Loucy (cell line): ENCODE results near the gene ARRDC2.

Source experiments
- H2AFZ ChIP-seq: fragments of 200-600 bp; sonication (generic); 2 replicates; pipeline ENCODE4 v1.6.0; 2016; ENCODE audit warnings: antibody characterized with exemption, mild to moderate bottlenecking, low read length, moderate library complexity
- H3F3A ChIP-seq: fragments of 200-600 bp; 2 replicates; pipeline ENCODE4 v1.6.0; 2016; ENCODE audit warnings: antibody characterized with exemption, low read depth, mild to moderate bottlenecking
- H3K27me3 ChIP-seq: fragments of 200-600 bp; sonication (generic); 2 replicates; pipeline ENCODE4 v1.6.1; 2014; ENCODE audit warnings: low read length, mild to moderate bottlenecking; ENCODE audit not compliant: insufficient read depth, poor library complexity, severe bottlenecking
- H3K36me3 ChIP-seq: fragments of 200-600 bp; sonication (generic); 2 replicates; pipeline ENCODE4 v1.6.1; 2016; ENCODE audit warnings: low read length; ENCODE audit not compliant: insufficient read depth
- H3K4me1 ChIP-seq: fragments of 200-600 bp; sonication (generic); 2 replicates; pipeline ENCODE4 v1.5.1; 2014; ENCODE audit warnings: low read length, mild to moderate bottlenecking; ENCODE audit not compliant: insufficient read depth, poor library complexity, severe bottlenecking
- H3K4me2 ChIP-seq: fragments of 200-600 bp; sonication (generic); 2 replicates; pipeline ENCODE4 v1.6.0; 2014; ENCODE audit warnings: antibody characterized with exemption, low read length, low read depth, mild to moderate bottlenecking; ENCODE audit not compliant: poor library complexity, severe bottlenecking
- H3K4me3 ChIP-seq: fragments of 200-600 bp; sonication (generic); 2 replicates; pipeline ENCODE4 v1.5.1; 2014; ENCODE audit warnings: low read length, mild to moderate bottlenecking, mixed read lengths; ENCODE audit not compliant: poor library complexity, severe bottlenecking
- H3K79me2 ChIP-seq: fragments of 200-600 bp; sonication (generic); 2 replicates; pipeline ENCODE4 v1.6.1; 2014; ENCODE audit warnings: low read length; ENCODE audit not compliant: insufficient read depth
- H3K9ac ChIP-seq: fragments of 200-600 bp; sonication (generic); 2 replicates; pipeline ENCODE4 v1.6.0; 2014; ENCODE audit warnings: mild to moderate bottlenecking, low read depth, low read length, moderate library complexity; ENCODE audit not compliant: poor library complexity, severe bottlenecking
- H3K9me2 ChIP-seq: fragments of 200-600 bp; sonication (generic); replicated peaks from 2 replicates; pipeline ENCODE4 v1.6.1; 2016; ENCODE audit warnings: low read depth, low read length, mixed read lengths
- H3K9me3 ChIP-seq: fragments of 200-600 bp; sonication (generic); 2 replicates; pipeline ENCODE4 v1.6.1; 2014; ENCODE audit warnings: mild to moderate bottlenecking, antibody characterized with exemption, low read length, low read depth; ENCODE audit not compliant: insufficient read depth
- H4K20me1 ChIP-seq: fragments of 200-600 bp; sonication (generic); 2 replicates; pipeline ENCODE4 v1.6.0; 2014; ENCODE audit warnings: antibody characterized with exemption, low read length, mild to moderate bottlenecking; ENCODE audit not compliant: insufficient read depth, poor library complexity, severe bottlenecking
- CTCF ChIP-seq: fragments of 200-600 bp; sonication (generic); conservative IDR thresholded peaks from 2 replicates; pipeline ENCODE4 v1.5.1; 2014; ENCODE audit warnings: mild to moderate bottlenecking, antibody characterized with exemption, low read length
- EZH2phosphoT487 ChIP-seq: fragments of 200-600 bp; IDR thresholded peaks from 2 replicates; pipeline ENCODE4 v1.6.1; 2018; ENCODE audit warnings: antibody characterized with exemption, mild to moderate bottlenecking, moderate library complexity, borderline replicate concordance

ARRDC2 gene

GRCh38 chr19:18051887-18052286 lies 43.9 kb downstream of the ARRDC2 start:
- Histone ChIP-seq H3F3A (no peaks in the 10 kb centered on the region), H2AFZ (no peak overlapping the region), H3K4me3 (no peak overlapping the region)

GRCh38 chr19:18053576-18054219 lies 45.7 kb downstream of the ARRDC2 start:
- H3K9me3 ChIP-seq = no peaks in the 10 kb centered on the region
- no peaks in the 10 kb centered on the region for H3K36me3 ChIP-seq
- H3K9me2 ChIP-seq = no peaks in the 10 kb centered on the region
- no peak overlapping the region for H3K9ac ChIP-seq
- no peak overlapping the region for H2AFZ ChIP-seq
- H3F3A ChIP-seq = no peaks in the 10 kb centered on the region
- TF ChIP-seq CTCF = no peak
- TF ChIP-seq EZH2phosphoT487 = no peak
- H3K4me2 ChIP-seq = no peak overlapping the region
- no peaks in the 10 kb centered on the region for H3K27me3 ChIP-seq
- H3K4me1 ChIP-seq = peaks cover 9% of the 10 kb centered on the region
- no peaks in the 10 kb centered on the region for H4K20me1 ChIP-seq
- H3K4me3 ChIP-seq = no peak overlapping the region
- H3K79me2 ChIP-seq = no peaks in the 10 kb centered on the region

More at GRCh38 chr19:18051887-18052286, 43.9 kb downstream of the ARRDC2 start:
- Histone ChIP-seq H4K20me1 (no peaks in the 10 kb centered on the region), H3K4me1 (peaks cover 4% of the 10 kb centered on the region), H3K36me3 (no peaks in the 10 kb centered on the region), H3K9me2 (no peaks in the 10 kb centered on the region), H3K9ac (no peak overlapping the region), H3K9me3 (no peaks in the 10 kb centered on the region), H3K4me2 (no peak overlapping the region), H3K79me2 (no peaks in the 10 kb centered on the region), H3K27me3 (no peaks in the 10 kb centered on the region)
- TF ChIP-seq EZH2phosphoT487 (no peak), CTCF (no peak)

GRCh38 chr19:18055967-18056366 lies 48.0 kb downstream of the ARRDC2 start:
- H3F3A ChIP-seq = no peaks in the 10 kb centered on the region

More at GRCh38 chr19:18055967-18056366, 48.0 kb downstream of the ARRDC2 start:
- Histone ChIP-seq H3K4me3 (no peak overlapping the region), H3K9me3 (no peaks in the 10 kb centered on the region), H3K27me3 (no peaks in the 10 kb centered on the region), H3K9ac (no peak overlapping the region), H3K9me2 (no peaks in the 10 kb centered on the region), H4K20me1 (no peaks in the 10 kb centered on the region), H3K4me1 (peaks cover 9% of the 10 kb centered on the region), H3K4me2 (no peak overlapping the region), H2AFZ (no peak overlapping the region), H3K79me2 (no peaks in the 10 kb centered on the region), H3K36me3 (no peaks in the 10 kb centered on the region)
- TF ChIP-seq CTCF (no peak), EZH2phosphoT487 (no peak)
